NCI-H460 (cell line): ENCODE data around the gene C9orf78. TPM values are rescaled to one million over a fixed set of nuclear protein-coding genes. Genes with fewer than 3 reads are reported as not detected.
A peak's percentile ranks its signal among the peaks of the same experiment; 100 is the strongest.

Source experiments
- DNase-seq: peaks from one replicate; pipeline ENCODE4 v3.0.0-alpha.2; 2016; ENCODE audit warnings: low read depth; ENCODE audit errors: extremely low read depth
- polyA plus RNA-seq: library from polyadenylated mRNA; depleted of rRNA; stranded (reverse); fragments of >200 nt; gene quantifications from 2 replicates; pipeline ENCODE4 v1.2.3, GENCODE V29; 2014; cell fraction: nucleus; rRNA removed
- total RNA-seq: library from RNA; depleted of rRNA; stranded (reverse); fragments of >200 nt; shearing (Covaris generic); gene quantifications from 2 replicates; pipeline ENCODE4 v1.2.3, GENCODE V29; 2014; rRNA removed

Gene C9orf78, protein sequence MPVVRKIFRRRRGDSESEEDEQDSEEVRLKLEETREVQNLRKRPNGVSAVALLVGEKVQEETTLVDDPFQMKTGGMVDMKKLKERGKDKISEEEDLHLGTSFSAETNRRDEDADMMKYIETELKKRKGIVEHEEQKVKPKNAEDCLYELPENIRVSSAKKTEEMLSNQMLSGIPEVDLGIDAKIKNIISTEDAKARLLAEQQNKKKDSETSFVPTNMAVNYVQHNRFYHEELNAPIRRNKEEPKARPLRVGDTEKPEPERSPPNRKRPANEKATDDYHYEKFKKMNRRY
- total RNA-seq, result 53.7 and 55.6 TPM in 2 replicates
- polyA plus RNA-seq, result 33.4 and 42.2 TPM in 2 replicates

DNA sequence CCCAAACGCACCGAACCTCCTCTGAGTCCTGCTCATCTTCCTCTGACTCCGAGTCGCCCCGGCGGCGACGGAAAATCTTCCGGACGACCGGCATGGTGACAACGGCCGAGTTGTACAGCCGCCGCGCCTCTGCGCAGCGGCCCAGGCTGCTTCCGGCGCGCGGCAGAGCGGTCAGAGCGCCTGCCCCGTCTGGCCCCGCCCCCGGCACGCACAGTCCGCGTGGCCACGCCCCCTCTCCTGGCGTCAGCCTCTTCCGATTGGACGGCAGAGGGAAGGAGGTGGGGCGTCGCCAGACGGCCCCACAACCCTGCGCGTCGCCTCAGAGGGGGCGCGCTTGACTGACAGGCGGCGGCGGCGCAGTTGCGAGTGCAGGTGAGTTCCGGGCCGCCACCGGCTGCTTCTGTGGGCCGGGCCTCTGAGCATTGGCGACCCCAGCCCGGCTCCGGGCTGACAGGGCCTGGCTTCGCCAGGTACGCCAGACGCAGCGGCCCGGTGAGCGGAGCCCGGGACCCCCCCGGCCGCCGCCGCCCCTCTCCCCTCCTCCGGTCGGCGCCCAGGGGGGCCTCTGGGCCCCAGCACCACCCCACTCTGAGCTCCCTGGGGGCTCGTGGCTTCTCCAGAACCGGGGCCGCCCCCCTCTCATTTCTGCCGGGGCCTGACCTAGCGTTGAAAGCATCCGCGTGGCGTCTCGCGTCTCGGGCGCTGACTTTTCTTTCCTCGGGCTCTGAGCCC lies at the start of gene C9orf78, which contains the start of gene USP20:
Gene C9orf78 (minus strand): TSS at position 148 of the 732 bp plus-strand sequence. CDS start 54 bp downstream, at position 94.
Gene USP20 (plus strand): TSS at position 331 of the 732 bp plus-strand sequence. CDS start 17,098 bp downstream, outside the sequence.
- DNase-seq, result peak; percentile 96

DNA sequence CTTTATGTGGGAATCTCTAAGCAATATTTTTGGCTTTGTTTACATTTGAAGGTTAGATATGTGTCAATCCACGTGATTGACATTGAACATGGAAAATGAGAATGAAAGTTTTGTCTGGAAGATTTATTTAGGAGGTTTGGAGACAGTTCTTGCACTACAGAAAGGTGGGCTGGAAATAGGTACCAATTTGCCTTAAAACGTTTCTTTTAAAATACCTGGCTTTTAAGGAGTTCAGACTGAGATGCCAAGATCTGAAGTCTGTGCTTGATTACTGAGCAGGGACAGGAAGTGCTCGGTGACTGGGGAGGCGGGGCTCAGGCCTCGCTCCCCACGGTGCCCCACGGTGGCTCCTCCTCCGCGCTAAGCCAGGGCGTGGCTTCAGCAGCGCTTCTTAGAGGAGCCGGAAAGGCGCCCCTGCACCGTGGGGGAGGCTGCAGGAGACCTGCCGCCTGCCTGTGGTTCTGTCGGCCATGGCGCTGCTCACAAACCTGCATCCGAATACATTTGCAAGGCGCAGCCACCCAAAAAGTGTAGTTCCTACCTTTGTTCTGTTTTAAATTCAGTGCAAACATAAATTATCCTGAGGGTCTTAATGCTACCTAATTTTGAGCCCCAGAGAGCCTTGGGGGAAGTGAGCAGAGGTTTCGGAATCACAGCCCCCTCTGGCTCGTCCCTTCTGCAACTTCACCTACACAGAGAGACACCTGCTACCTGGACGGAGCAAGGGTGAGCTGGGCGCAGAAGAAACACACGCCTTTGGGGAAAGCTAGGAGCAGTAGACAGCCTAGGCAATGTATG lies 49.3 kb upstream of the C9orf78 start:
- DNase-seq, result peak; percentile 85

DNA sequence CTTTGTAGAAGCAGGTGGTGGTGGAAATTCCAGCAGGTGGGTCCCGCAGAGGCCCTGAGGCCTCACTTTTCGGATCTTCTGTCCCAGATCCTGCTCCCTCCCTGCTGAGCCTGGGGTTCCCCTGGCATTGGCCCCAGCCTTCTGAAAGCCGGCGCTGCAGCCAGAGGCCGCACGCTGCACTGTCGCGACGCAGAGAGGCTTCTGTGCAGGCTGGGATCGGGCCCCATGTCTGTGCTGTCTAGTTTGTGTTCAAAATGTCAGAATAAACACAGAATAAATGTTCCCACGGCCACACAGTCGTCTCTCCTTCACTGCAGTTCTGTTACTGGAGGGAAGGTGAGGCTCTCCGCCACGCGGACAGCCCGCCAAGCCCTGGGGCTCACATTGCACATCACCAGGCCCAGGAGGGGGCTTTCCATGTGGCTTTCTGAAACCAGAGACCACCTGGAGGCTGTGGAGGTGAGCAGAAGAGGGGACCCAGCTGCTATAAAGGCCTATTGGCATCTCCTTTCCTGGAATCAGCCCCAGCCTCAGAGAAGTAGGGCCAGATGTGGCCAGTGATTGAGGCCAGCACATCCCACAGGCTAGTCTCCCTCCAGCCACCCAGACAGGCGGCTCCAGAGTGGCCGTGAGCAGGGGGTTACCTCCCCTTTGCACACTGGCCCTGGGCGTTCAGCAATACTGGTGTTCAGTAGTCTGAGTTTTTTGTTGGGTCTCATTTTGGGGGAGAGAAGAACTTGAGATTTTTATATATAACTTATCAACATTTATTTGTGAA lies 46.7 kb upstream of the C9orf78 start:
- DNase-seq, result no peak

DNA sequence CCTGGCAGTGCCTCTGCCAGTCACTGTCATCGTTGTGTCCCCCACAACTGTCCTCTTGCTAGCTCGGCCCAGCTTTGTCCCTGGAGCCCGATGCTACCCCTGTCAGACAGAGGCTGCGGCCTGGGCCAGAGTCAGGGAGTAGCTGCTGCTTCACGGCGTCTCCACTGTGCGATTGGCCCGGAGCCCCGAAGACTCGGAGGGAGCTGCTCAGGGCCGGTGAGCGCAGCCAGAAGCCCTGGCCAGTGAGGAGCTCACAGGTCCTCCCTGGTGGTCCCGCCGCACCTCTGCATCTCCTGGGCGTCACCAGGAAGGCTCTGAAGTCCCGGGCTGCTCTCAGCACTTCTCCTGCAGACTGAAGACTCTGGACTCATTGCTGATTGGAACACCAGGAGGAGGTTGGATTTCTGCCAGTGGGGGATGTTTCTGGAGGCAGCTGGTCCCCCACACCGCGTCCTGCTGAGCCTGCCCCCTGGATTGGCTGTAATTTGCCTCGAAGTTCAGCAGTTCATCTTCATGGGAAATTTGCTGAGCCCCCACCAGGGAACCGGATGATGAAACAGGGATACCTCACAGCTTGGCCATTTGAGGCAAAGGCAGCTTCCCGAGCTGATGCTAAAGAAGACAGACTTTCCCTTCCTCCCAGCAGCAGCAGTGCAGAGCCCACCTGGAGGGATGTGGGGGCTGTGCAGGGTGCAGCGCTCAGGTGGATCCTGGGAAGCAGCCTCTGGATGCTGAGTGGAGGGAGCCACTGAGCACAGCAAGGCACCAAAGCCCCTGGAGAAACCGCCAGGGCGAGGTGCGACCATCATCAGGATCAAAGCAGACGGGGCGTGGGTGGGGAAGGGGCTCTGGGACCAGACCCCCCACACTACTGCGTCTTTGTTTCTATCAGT lies 45.8 kb upstream of the C9orf78 start:
- no peak for DNase-seq

DNA sequence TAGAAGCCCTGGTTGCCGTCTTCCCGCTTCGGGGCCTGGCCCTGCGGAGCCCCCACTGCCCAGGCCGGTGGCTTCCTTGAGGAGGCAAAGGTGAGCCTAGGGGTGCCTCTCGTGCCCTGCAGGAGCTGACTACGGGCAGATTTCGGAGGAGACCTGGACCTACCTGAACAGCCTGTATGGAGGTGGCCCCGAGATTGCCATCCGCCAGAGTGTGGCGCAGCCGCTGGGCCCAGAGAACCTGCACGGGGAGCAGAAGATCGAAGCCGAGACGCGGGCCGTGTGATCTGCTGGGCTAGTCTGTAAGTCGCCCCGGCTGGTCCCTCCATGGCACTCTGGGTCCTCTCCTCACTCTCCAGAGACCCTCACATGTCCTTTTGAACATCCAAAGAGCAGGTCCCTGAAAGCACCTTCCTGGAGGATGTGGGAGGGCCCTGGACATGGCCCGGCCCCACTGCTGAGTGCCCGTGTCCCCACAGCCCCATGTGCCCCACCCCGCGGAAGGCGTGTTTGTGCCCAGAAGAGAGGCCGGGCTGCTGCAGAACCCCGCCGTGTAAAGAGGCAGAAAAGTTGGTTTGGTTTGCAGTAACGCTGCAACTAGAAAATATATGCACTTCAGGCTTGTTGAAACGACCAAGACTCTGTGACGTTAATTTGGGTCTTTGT lies 45.0 kb upstream of the C9orf78 start:
- DNase-seq, result no peak

DNA sequence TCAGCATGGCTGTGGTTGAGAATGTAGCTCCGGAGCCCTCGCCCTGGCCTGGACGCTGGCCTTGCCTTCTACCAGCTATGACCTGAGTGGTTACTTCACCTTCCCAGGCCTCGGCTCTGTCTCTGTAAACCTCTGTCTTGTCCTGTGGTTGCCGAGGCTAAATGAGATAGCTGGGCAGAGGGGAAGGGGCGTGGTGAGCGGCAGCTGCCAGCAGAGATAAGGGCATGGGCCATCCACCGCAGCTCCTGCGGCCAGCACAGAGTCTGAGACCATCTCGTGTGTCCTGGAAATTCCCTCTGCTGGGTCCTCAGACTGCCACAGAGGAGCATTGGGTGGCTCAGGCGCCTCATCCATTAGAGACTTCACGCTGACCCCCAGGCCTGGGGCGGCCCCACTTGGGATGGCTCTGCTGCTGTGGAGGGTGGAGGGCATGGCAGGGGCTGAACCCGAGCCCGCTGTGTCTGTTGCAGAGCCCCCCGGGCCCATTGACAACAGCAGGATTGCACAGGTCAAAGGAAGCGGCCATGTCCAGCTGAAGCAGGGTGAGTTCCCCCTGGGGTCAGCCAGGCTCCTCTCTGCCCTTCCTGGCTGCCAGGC lies 44.1 kb upstream of the C9orf78 start:
- DNase-seq, result no peak

DNA sequence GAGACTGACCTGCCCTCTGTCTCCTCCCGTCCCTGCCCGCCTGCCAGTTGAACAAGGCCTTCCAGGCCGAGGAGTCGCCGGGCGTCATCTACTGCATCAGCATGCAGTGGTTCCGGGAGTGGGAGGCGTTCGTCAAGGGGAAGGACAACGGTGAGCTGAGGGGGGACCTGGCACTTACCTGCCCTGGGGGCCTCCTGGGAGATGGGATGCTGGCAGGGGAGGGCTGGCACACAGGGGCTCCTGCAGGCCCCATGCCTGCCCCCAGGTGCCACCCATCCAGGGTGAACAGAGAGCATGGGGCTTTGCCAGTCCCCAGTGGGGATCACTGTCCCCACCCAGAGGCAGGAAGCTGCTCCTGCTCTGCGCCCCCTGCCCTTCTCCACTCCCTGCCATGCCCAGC lies 43.2 kb upstream of the C9orf78 start:
- DNase-seq, result no peak

DNA sequence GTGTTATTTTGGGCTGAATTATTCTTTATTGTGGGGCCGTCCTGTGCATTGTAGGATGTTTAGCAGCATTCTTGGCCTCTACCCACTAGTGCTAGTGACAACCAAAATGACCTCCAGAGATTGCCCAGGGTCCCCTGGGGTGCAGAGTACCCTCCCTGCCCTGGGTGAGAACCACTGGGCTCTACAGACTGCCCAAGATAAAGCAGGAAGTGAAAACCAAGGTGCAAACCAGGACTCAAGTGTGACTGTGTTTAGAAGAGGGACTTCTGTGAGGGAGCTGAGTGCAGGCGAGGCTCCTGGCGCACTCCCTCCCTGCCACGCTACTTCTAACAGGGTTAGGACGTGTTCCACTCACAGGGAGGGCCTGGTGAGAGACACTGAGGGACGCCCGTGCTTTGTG lies 41.7 kb upstream of the C9orf78 start:
- no peak for DNase-seq

DNA sequence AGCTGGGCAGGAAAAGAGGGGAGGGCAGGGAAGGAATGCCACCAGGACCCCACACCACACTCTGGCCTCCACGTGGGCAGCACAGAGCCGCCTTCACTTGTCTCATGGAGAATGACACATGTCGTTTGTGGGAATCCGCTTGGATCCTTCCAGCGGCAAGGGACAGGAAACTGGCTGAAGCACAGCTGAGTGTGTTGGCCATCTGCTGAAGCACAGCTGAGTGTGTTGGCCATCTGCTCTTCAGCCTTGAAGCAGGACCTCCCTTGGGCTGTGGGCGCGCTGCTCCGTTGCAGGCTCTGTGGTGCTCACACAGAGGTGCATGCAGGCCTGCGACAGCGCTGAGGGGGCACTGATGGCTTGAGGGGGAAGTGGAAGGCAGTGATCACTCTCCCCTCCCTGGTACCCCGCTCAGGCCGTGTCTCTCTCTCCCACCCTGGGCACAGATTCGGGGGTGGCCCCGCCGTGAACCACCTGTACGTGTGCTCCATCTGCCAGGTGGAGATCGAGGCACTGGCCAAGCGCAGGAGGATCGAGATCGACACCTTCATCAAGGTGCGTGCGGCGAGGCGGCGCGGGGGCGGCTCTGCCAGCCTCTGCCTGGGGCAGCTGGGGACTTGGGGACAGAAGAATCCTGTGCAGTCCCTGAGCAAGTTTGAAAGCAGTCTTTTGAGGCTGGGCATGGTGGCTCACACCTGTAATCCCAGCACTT lies 40.8 kb upstream of the C9orf78 start:
- DNase-seq, result no peak

DNA sequence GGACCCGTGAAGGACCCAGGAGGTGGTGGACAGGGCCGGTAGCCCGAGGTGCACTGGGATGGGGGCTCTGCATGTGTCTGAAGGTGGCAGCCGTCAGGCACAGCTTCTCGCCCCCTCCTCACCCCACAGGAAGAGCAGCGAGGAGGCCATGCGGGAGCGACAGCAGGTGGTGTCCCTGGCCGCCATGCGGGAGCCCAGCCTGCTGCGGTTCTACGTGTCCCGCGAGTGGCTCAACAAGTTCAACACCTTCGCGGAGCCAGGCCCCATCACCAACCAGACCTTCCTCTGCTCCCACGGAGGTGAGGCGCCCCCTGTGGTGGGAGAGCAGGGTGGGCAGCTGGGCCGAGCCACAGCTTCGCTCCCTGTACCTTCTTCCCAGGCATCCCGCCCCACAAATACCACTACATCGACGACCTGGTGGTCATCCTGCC lies 40.1 kb upstream of the C9orf78 start:
- no peak for DNase-seq

DNA sequence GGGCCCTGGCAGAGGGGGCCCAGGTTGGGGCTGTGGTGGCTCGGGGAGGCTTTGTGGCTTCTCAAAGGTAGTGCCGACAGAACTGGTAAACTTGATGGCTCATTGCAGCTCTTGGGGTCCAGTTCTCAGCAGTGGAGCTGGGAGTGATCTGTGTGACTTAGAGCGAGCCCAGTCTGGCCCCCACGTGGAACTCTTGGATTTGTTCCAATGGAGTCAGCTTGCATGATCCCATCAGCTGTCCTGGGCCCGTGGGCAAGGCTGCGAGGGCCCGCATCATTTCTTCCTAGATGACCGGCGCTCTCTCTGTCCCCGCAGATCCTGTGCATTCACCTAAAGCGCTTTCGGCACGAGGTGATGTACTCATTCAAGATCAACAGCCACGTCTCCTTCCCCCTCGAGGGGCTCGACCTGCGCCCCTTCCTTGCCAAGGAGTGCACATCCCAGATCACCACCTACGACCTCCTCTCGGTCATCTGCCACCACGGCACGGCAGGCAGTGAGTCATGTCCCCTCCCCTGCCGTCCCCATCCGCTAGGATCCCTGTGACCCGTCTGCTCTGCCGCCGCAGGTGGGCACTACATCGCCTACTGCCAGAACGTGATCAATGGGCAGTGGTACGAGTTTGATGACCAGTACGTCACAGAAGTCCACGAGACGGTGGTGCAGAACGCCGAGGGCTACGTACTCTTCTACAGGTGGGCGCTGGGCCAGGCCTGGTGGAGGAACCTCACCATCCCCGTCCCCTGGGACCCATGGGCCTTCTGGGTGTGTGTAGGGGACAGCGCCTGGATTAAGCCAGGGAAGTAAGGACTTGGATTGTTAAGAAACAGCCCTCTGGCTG lies 39.4 kb upstream of the C9orf78 start:
- DNase-seq, result no peak

DNA sequence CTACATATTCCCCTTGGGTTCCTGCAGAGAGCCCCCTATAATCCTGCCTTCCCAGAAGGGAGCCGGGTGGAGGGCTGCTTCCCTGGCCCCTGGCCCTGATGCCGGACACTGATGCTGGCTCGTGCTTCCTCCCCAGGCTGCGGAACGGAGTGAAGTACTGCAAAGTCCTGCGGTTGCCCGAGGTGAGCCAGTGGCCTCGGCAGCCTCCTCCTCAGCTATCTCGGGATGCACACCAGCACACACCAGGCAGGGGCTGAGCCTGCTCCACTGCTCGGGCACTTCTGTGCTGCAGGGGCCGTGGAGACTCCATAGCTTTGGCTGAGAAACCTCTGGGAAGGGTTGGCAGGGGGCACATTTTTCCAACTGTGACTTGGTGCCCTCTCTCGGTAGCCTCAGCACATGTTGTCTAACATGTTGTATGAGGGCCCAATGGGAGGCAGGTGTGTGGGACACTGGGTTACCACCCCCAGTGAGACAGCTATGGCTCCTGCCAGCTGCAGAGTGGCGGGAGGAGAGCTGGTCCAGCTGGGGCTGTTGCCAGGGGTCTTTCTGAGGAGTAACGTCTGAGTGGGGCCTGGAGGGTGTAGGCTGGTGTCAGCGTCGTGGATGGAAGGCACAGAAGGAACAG lies 38.6 kb upstream of the C9orf78 start:
- no peak for DNase-seq

DNA sequence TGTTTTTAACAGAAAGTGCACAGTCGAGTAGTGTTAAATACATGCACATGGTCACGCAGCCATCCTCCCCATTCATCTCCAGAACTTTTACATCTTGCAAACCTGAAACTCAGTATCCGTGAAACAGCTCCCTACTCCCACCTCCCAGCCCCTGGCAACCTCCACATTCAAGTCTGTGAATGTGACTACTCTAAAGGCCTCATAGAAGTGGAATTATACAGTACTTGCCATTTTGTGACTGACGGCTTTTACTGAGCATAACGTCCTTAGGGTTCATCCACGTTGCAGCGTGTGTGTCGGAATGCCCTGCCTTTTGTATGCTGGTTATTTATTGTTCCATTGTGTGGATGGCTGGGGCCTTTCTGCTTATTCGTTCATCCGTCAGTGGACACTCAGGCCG lies 36.0 kb upstream of the C9orf78 start:
- DNase-seq, result no peak

DNA sequence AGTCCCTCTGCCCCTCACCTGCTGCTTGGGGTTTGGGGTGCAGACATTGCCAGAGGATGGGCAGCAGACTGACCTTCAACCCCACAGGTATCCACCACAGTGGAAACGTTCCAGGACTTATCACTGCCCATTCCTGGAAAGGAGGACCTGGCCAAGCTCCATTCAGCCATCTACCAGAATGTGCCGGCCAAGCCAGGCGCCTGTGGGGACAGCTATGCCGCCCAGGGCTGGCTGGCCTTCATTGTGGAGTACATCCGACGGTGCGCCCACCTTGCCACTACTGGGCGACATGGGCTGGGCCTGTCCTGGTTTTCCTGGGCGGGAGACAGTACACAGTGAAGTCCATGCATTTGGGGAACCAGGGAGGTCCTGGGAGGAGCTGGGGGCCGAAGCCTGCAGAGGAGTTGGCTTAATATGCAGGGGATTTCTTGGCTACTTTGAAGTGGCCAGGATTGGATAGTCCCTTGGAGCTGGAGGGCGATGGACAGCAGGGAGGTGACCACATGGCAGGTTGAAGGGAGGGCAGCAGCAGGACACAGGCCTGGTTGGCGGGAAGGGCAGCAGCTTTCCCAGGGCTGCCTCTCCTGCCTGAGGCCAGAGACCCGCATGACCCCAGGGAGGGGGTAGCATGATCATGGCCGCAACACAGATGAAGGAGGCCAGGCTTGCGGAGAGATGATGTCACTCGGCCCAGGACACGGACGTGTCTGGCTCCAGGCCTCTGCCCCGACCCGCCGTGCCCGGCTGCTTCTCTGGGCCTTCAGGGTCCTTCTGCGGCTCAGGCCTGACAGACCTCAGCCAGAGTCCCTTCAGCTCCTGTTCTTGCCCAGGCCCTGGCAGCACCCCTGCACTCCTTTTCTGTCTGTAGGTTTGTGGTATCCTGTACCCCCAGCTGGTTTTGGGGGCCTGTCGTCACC lies 34.8 kb upstream of the C9orf78 start:
- DNase-seq, result no peak

DNA sequence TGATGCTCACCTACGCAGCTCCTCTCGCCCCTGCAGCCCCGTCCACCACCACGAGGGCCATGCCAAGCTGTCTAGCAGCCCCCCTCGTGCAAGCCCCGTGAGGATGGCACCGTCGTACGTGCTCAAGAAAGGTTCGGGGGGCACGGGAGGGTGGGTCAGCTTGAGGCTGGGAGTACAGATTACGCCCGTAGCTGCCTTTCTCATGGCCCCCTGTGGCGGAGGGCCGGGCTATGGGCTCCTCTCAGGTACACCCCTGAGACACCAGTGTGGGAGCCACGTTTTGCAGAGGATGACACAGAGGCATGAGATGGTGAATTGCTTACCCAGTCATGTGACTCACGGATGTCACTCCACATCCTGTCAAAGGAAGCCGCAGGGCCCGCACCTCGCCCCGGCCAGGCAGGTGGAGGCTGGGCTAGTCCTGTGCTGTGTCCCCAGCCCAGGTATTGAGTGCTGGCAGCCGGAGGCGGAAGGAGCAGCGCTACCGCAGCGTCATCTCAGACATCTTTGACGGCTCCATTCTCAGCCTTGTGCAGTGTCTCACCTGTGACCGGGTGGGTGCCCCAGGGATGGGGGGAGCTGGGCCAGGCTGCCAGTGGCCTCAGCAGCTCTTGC lies 33.9 kb upstream of the C9orf78 start:
- DNase-seq, result no peak
